HG03066 (cell line): ENCODE measurements around the gene FAM162B.
"Not testable (repeated sequence)": the region's sequence is repeated elsewhere in the genome, so short reads cannot be mapped to it uniquely, and the experiment has no call there.

ENCODE experiments used
- ATAC-seq: cut with Tn5 transposase; IDR thresholded peaks from one replicate; pipeline ENCODE4 v1.9.1; 2021; ENCODE audit warnings: low read depth; ENCODE audit not compliant: unreplicated experiment

Gene FAM162B

GRCh38 chr6:116737004-116737403 lies 28.5 kb downstream of the FAM162B start:
- ATAC-seq, result no peak

GRCh38 chr6:116730513-116730912 lies 35.0 kb downstream of the FAM162B start:
- no peak for ATAC-seq

GRCh38 chr6:116726947-116727346 lies 38.6 kb downstream of the FAM162B start:
- ATAC-seq, result no peak

GRCh38 chr6:116714761-116715160 lies 50.8 kb downstream of the FAM162B start:
- no peak for ATAC-seq

GRCh38 chr6:116714296-116714695 lies 51.2 kb downstream of the FAM162B start:
- ATAC-seq, result no peak

GRCh38 chr6:116705917-116706316 lies 59.6 kb downstream of the FAM162B start:
- no peak for ATAC-seq

GRCh38 chr6:116703888-116704287 lies 61.6 kb downstream of the FAM162B start:
- not testable (repeated sequence) for ATAC-seq
